ENCODE results near the gene CXCL11. TPM values are rescaled to one million over a fixed set of nuclear protein-coding genes. Genes with fewer than 3 reads are reported as not detected.

CXCL11 gene
- total RNA-seq, 4 donors from 2014 or later = not detected

GRCh38 chr4:76074993-76075600 is 39.2 kb upstream of the CXCL11 start:
- no peaks in the 10 kb centered on the region for H3K27me3 ChIP-seq
- no peak for TF ChIP-seq CTCF (IDR thresholded peaks at IDR 0.05 in 4 of 5, conservative IDR thresholded peaks at IDR 0.05 in 1 of 5)
- no peak for TF ChIP-seq POLR2A (IDR thresholded peaks at IDR 0.05)
- intact Hi-C loops (cut with DNase I; ENCODE audit: low total_unique reads) = loop anchor here (10.0 kb wide), 2 partner anchors 350 to 870 kb away; partner anchors contain the start of genes SEPTIN11 and USO1
- in situ Hi-C loops (cut with MboI; ENCODE audit: low sequenced_read_pairs in 4 of 4) = loop anchor here in 1 of 4 donors (5.0 kb wide), 1 partner anchor 78 kb away; no protein-coding TSS in a partner anchor
- peak overlapping the region; percentile 80 to 93 (median 84) for H3K27ac ChIP-seq
- H3K36me3 ChIP-seq = no peaks in the 10 kb centered on the region
- DNase-seq (no peak), ATAC-seq (no peak)
- H3K9me3 ChIP-seq = no peaks in the 10 kb centered on the region
- peak overlapping the region; percentile 44 to 61 (median 50) for H3K4me3 ChIP-seq
- H3K4me1 ChIP-seq = peaks cover 29 to 41% of the 10 kb centered on the region in 2 donors

- ATAC-seq (peak; percentile 76 to 82), DNase-seq (peak; percentile 71 to 77)
- intact Hi-C loops (cut with DNase I; ENCODE audit: low total_unique reads) (loop anchor here (10.0 kb wide), 2 partner anchors 350 to 870 kb away; partner anchors contain the start of genes SEPTIN11 and USO1), in situ Hi-C loops (cut with MboI; ENCODE audit: low sequenced_read_pairs in 4 of 4) (loop anchor here in 1 of 4 donors (5.0 kb wide), 1 partner anchor 77 kb away; no protein-coding TSS in a partner anchor)
- peaks cover 29 to 36% of the 10 kb centered on the region in 2 donors for H3K4me1 ChIP-seq
- no peaks in the 10 kb centered on the region for H3K36me3 ChIP-seq
- H3K9me3 ChIP-seq = no peaks in the 10 kb centered on the region
- H3K27ac ChIP-seq = peak within 1 kb of the TSS; percentile 80 to 93 (median 84)
- peak within 1 kb of the TSS; percentile 44 to 61 (median 50) for H3K4me3 ChIP-seq
- TF ChIP-seq POLR2A (IDR thresholded peaks at IDR 0.05) (peak; percentile 28 to 90), CTCF (IDR thresholded peaks at IDR 0.05 in 4 of 5, conservative IDR thresholded peaks at IDR 0.05 in 1 of 5) (no peak)
- no peaks in the 10 kb centered on the region for H3K27me3 ChIP-seq
Measured at GRCh38 chr4:76074468-76074867, 38.6 kb upstream of the CXCL11 start, which contains the start of gene ART3. ART3 (plus strand) TSS chr4:76074709; CDS start chr4:76075890, 1,181 bp downstream.

DNA sequence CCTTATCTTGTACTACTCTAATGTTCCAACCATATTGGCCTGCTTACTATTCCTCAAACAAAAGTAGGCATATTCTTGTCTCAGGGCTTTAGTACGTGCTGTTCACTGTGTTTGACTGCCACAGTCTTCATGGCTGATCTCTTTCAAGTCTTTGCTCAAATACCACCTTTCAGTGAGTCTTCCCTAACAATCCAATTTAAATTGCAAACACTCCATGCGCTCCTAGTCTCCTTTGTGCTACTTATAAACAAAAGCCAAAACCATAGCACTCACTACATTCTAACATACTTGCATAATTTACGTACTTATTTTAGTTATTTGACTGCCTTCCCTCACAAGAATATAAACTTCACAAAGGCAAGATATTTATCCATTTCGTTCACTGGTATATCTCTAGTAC is 36.9 kb upstream of the CXCL11 start:
- no peak overlapping the region for H3K4me3 ChIP-seq
- H3K9me3 ChIP-seq = no peaks in the 10 kb centered on the region
- no peaks in the 10 kb centered on the region for H3K36me3 ChIP-seq
- TF ChIP-seq CTCF (IDR thresholded peaks at IDR 0.05 in 4 of 5, conservative IDR thresholded peaks at IDR 0.05 in 1 of 5) (no peak), POLR2A (IDR thresholded peaks at IDR 0.05) (no peak)
- DNase-seq (no peak), ATAC-seq (no peak)
- in situ Hi-C loops (cut with MboI; ENCODE audit: low sequenced_read_pairs in 4 of 4) (loop anchor here in 1 of 4 donors (5.0 kb wide), 1 partner anchor 75 kb away; no protein-coding TSS in a partner anchor), intact Hi-C loops (cut with DNase I; ENCODE audit: low total_unique reads) (loop anchor here (2.0 to 10.0 kb wide), 3 partner anchors 82 to 872 kb away; partner anchors contain the start of genes SDAD1, SEPTIN11 and USO1)
- H3K27ac ChIP-seq = peak overlapping the region in 3 of 4 donors; percentile 83 to 93 (median 86)
- peaks cover 29 to 30% of the 10 kb centered on the region in 2 donors for H3K4me1 ChIP-seq
- no peaks in the 10 kb centered on the region for H3K27me3 ChIP-seq

DNA sequence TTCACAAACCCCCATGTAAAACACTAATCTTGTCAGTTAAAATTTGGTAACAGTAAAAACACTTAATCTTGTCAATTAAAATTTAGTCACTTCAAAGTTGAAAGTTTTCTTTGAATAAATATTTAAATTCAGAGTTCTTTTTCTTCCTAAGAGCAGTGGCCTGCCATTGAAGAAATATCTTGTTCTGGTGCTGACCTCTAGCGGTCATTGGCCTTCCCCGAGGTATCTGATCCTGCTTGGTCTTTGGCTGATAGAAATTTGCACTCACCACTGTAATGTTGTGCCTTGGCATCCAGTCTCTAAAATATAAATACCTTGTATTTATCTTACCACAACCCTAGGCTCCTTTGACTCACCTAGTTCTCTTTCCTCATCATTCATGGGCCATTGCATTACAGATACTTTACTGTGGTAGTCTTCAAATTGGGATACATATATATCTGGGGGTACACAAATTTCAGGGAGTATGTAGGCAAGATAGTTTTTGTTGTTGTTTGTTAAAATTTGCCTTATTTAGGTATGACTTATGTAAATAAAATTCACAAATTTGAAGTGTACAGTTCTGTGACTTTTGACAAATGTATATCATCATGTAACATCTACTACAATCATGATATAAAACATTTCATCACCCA is 31.9 kb upstream of the CXCL11 start:
- peak; percentile 35 to 50 for DNase-seq
- no peak overlapping the region for H3K27ac ChIP-seq
- intact Hi-C loops (cut with DNase I; ENCODE audit: low total_unique reads) (loop anchor here (1.0 kb wide), 1 partner anchor 72 kb away; no protein-coding TSS in a partner anchor), in situ Hi-C loops (cut with MboI; ENCODE audit: low sequenced_read_pairs in 4 of 4) (loop anchor here in 3 of 4 donors (5.0 kb wide), 2 partner anchors 70 to 75 kb away; partner anchors contain the start of gene SDAD1 (in 1 of the 3))
- no peak overlapping the region for H3K4me3 ChIP-seq
- no peaks in the 10 kb centered on the region for H3K9me3 ChIP-seq
- peak; percentile 87 to 91 for ATAC-seq
- H3K4me1 ChIP-seq = peaks cover 0 to 3% of the 10 kb centered on the region in 2 donors
- TF ChIP-seq CTCF (IDR thresholded peaks at IDR 0.05 in 4 of 5, conservative IDR thresholded peaks at IDR 0.05 in 1 of 5) (peak; percentile 62 to 86 (median 74)), POLR2A (IDR thresholded peaks at IDR 0.05) (no peak)
- H3K27me3 ChIP-seq = no peaks in the 10 kb centered on the region
- no peaks in the 10 kb centered on the region for H3K36me3 ChIP-seq

Measured in gastrocnemius medialis (tissue), 4 donors.